Suprapubic skin (tissue), 3 donors: Measurements from ENCODE around the gene KCTD17.

Experiments
- CTCF ChIP-seq, 2 donors: fragments of 200-600 bp in 1 of 2; fragments of 450-650 bp in 1 of 2; sonication (generic) in 1 of 2; IDR thresholded peaks; one replicate each; pipeline ENCODE4 v1.5.1; 2016 to 2019; ENCODE audit warnings: antibody characterized with exemption in 2 of 2, mild to moderate bottlenecking in 1 of 2, moderate library complexity in 1 of 2
- EP300 ChIP-seq: sonication (generic); formaldehyde crosslinking; IDR thresholded peaks from one replicate; pipeline ENCODE4 v1.6.1; 2017; ENCODE audit warnings: antibody characterized with exemption

- TF ChIP-seq EP300 (no peak), CTCF (IDR thresholded peaks at IDR 0.05) (no peak)
Observed at GRCh38 chr22:37074537-37074936, 23.0 kb downstream of the KCTD17 start.
